Ishikawa (cell line): ENCODE measurements around the gene FHIT.

Experiments
- CEBPB ChIP-seq: IDR thresholded peaks from 2 replicates; pipeline ENCODE4 v1.6.1; 2012
- CREB1 ChIP-seq: IDR thresholded peaks from 2 replicates; pipeline ENCODE4 v1.6.1; 2012; ENCODE audit warnings: low read depth
- EGR1 ChIP-seq: IDR thresholded peaks from 2 replicates; pipeline ENCODE4 v1.6.1; 2012
- EP300 ChIP-seq: IDR thresholded peaks from 2 replicates; pipeline ENCODE4 v1.6.1; 2012; ENCODE audit warnings: borderline replicate concordance
- FOXM1 ChIP-seq: IDR thresholded peaks from 2 replicates; pipeline ENCODE4 v1.6.1; 2012; ENCODE audit warnings: low read depth, borderline replicate concordance
- NFIC ChIP-seq: IDR thresholded peaks from 2 replicates; pipeline ENCODE4 v1.6.1; 2012
- RAD21 ChIP-seq: IDR thresholded peaks from 2 replicates; pipeline ENCODE4 v1.6.1; 2012; ENCODE audit warnings: low read depth
- REST ChIP-seq: IDR thresholded peaks from 2 replicates; pipeline ENCODE4 v1.6.1; 2012; ENCODE audit warnings: low read depth, mild to moderate bottlenecking
- TAF1 ChIP-seq: IDR thresholded peaks from 2 replicates; pipeline ENCODE4 v1.6.1; 2012; ENCODE audit warnings: low read depth, mild to moderate bottlenecking
- TCF12 ChIP-seq: IDR thresholded peaks from 2 replicates; pipeline ENCODE4 v1.6.1; 2012; ENCODE audit warnings: low read depth
- TEAD4 ChIP-seq: IDR thresholded peaks from 2 replicates; pipeline ENCODE4 v1.6.1; 2012
- YY1 ChIP-seq: IDR thresholded peaks from 2 replicates; pipeline ENCODE4 v1.6.1; 2012; ENCODE audit warnings: low read depth
- ZBTB7A ChIP-seq: IDR thresholded peaks from 2 replicates; pipeline ENCODE4 v1.6.1; 2012; ENCODE audit warnings: low read depth
- TF ChIP-seq, protein P1 (sequence below): IDR thresholded peaks from 2 replicates; pipeline ENCODE4 v1.6.1; 2012
- TF ChIP-seq, protein P2 (sequence below): IDR thresholded peaks from 2 replicates; pipeline ENCODE4 v1.6.1; 2012

Gene FHIT

DNA sequence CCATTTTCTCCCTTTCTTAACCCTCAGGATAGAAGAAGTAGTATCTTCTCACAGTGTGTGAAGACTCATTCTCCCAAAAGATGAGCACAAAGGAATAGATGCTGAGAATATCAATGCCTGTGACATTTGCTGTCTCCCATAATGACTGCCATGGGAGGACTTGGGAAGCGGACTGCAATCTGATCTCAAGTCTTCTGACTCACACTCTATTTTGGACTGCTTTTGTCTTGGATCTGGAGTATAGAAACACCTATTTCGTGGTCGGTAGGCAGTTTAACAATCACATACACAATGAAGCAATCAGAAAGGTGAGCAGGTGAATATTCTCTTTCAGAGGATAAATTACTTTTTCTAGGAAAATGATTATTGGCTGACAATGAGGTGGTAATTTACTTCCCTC lies 852.0 kb downstream of the FHIT start:
- TF ChIP-seq EP300 (no peak), YY1 (no peak), CEBPB (no peak), ZBTB7A (no peak), FOXM1 (no peak), RAD21 (no peak), TAF1 (no peak), TCF12 (no peak), CREB1 (no peak), EGR1 (no peak), NFIC (no peak), REST (no peak), TEAD4 (no peak)
- TF ChIP-seq, protein P1, sequence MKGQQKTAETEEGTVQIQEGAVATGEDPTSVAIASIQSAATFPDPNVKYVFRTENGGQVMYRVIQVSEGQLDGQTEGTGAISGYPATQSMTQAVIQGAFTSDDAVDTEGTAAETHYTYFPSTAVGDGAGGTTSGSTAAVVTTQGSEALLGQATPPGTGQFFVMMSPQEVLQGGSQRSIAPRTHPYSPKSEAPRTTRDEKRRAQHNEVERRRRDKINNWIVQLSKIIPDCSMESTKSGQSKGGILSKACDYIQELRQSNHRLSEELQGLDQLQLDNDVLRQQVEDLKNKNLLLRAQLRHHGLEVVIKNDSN = no peak
- TF ChIP-seq, protein P2, sequence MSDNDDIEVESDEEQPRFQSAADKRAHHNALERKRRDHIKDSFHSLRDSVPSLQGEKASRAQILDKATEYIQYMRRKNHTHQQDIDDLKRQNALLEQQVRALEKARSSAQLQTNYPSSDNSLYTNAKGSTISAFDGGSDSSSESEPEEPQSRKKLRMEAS = no peak

DNA sequence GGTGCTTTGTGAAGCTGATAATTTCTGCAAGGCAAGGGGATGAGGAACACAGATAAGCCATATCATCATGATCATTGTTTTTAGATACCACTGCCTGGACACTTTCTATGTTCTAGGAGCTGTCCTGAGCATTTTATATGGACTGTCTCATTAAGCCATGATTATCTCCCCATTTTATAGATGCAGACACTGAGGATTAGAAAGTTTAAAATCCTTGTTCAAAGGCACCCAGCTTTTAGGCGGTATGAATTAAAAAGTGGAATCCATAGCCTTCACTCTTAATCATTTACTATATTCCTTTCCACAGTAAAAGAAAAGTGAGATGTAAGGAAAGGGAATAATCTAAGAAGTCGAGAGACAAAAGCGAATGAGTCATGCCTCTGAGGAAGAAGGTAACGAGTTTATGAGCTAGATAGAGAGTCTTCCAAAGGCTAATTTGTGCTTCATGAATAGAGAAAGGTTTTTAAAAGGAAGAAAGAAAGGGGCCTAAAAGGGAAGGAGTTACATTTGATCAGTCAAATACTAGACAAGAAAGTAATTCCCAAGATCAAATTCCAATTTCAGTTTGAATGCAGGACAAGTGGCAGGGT lies 856.0 kb downstream of the FHIT start:
- no peak for TF ChIP-seq NFIC
- TF ChIP-seq, protein P1 = no peak
- TF ChIP-seq REST = no peak
- TF ChIP-seq CEBPB = no peak
- TF ChIP-seq FOXM1 = no peak
- no peak for TF ChIP-seq TCF12
- no peak for TF ChIP-seq TAF1
- TF ChIP-seq TEAD4 = no peak
- no peak for TF ChIP-seq EP300
- no peak for TF ChIP-seq EGR1
- no peak for TF ChIP-seq CREB1
- TF ChIP-seq YY1 = no peak
- TF ChIP-seq ZBTB7A = no peak

DNA sequence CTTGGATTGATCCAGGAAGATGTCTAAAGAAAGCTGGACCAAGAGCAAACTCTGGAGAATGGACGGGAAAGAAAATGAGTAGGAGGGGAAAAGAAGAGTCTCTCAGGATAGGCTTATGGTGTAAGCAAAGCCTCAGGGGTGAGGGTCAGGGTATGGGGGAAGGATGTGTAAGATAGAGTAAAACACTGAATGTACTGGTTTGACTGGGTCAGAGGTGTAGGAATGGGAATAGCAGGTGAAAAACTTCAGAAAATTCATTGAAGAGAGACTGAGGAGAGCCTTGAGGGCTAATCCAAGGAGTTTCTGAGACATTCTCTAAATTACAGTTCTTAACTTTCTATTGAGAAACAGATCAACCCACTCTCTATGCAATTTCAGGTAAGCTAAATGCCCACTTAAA lies 857.3 kb downstream of the FHIT start:
- TF ChIP-seq CREB1 (no peak), REST (no peak), TEAD4 (no peak), EGR1 (no peak), TAF1 (no peak), YY1 (no peak), FOXM1 (no peak), TCF12 (no peak), CEBPB (no peak), EP300 (no peak), RAD21 (no peak)

GRCh38 chr3:60392501-60392900 lies 858.8 kb downstream of the FHIT start:
- TF ChIP-seq FOXM1 = no peak

DNA sequence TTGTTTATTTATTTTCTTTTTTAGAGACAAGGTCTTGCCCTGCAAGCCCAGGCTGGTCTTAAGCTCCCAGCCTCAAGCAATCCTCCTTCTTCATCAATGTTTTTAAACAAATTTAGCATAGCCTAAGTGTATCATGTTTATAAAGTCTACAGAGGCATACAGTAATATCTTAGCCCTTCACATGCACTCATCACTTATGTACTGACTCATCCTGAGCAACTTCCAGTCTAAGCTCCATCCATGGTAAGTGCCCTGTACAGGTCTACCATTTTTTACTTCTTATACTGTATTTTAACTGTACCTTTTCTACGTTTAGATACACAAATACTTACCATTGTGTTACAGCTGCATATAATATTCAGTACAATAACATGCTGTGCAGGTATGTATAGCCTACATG lies 860.0 kb downstream of the FHIT start:
- TF ChIP-seq, protein P2 = no peak
- no peak for TF ChIP-seq TCF12
